Stimulated activated CD4-positive, alpha-beta T cell treated with anti-CD3 and anti-CD28 coated beads, TNF-alpha, amount 100 ng/mL, for 1 hour (primary cell): ENCODE results near the gene PDLIM1.

Source experiments
- DNase-seq, 3 donors: peaks; one replicate each; pipeline ENCODE4 v3.0.0-alpha.2; 2020; ENCODE audit warnings: low read depth in 3 of 3, low spot score in 1 of 3

Gene PDLIM1

GRCh38 chr10:95290461-95291364 lies at the start of gene PDLIM1:
PDLIM1 (minus strand) TSS chr10:95291003; CDS start chr10:95290915, 88 bp downstream.
- no peak for DNase-seq

DNA sequence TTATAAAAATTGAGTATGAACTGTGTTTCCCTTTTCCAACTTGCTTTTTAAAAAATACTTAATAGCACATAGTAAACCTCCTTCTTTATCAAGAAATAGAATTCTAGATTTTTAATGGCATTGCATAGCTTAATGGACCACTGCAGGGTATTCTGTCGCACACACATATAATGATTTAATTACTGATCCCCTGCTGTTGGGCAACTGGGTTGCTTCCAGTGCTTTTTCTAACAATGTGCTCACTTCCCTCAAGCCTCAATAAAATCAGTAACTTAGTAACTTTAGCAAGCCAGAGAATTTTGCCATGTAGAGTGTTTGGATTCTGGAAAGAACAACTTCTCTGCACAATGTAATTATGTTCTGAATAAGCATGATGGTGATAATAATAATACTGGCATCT lies 49.1 kb upstream of the PDLIM1 start:
- DNase-seq: no peak

- no peak for DNase-seq
Observed at GRCh38 chr10:95337423-95338160, 46.8 kb upstream of the PDLIM1 start.

GRCh38 chr10:95336702-95337101 lies 45.9 kb upstream of the PDLIM1 start:
- no peak for DNase-seq

DNA sequence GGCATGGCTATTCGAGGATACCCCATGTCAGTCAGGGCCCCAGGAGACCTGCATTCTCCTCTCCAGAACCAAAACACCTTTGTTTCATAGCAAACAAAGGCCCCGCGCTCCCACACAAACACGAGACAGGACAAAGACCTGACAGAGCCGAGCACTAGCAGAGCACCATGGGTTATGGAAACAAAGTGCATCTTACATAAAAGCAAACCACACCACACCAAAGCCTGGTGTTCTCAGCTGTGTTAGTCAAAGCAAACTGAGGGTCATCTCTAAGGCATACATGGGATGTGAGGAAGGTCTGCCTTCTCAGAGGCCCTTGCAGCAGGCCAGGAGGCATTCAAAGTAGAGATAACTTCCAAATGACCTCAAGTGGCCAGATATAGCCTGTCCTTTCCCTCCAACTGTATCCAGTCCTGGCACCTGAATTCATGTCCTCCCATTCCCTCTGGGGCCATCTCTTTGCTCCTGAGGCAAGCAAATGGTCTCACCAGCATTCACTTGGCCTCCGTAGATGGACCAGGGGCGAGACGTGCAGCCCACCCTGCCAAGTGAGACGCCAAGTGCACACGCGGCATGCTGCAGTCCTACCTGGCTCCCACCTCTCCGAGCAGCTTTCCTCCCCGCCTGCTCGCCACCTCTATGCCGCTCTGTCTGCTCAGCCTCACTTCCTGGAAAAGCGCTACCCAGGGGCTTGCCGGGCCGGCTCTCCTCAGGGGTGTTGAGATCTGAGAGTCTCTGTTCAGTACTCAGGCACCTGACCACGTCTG lies 45.3 kb upstream of the PDLIM1 start:
- DNase-seq: no peak

DNA sequence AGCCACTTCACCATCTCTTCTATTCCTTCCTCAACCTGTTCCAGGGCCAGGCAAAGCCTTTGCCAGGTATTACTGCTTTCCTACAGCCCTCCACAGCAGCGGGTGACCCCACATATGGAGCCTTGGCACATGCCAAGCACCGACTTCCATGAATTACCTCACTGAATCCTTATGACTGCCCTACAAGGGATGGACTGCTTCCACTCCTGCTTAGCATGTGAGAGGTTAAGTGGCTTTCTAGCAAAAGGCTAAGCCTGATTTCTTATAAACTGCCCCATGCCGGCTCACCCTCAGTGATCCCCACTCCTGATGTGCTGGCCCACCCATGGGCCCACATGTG lies 44.0 kb upstream of the PDLIM1 start:
- DNase-seq: no peak

DNA sequence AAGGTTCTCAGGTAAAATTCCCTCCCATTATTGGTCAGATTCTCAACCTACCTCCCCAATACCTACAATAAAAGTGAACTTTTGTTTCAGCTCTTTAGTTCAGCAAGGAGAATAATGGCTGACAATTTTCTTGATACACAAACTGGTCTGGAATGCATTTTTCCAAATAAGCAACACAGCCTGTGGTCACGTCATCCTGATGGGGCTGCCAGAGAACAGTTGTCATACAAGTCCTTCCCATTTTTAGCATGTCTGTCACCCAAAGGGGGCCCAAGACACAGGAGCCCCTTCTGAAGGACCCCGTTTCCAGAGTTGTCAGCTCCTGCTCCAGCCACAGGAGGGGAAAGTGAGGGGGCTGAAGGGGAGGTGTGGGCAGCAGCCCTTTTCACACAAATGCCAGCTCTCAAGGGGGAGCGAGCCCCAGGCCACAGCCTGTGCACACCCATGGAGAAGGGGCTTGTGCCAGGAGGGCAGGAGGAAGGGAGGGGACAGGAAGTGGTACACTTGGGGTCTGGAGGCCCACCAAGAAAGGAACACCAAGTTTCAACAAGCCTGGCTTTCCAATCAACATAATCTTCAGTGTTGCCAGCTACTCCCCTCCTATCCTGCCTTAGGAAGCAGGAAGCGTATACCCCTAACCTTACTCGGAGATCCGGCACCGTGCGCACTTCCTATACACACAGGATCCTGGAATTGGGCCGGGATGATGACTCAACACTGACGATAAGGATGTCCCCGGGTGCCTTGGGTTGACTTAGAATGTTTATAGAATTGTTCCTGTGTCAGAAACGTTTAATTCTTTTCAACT lies 43.4 kb upstream of the PDLIM1 start:
- no peak for DNase-seq

DNA sequence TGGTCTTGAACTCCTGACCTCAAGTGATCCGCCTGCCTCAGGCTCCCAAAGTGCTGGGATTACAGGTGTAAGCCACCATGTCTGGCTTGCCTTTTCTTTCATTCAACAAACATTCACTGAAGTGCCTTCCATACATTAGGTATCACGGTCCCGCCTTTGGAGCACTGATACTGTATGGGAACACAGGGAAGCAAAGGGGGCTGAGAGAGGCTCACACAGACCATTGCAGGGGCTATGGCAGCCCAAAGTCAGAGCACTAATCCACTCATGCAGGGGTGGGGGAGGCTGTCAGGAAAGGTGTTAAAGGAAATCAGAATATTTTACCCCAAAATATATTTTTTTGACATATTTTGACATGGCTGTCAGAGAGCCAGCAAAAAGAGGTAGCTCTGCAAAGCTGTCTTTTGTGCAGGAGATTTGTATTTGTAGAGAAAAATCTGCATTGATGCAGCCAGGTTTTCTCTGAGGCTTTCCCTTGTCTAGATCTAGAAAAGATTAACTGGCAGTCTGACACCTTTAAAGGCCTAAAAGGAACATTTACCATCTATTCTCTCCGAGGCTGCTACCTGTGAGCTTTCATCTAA lies 42.0 kb upstream of the PDLIM1 start:
- no peak for DNase-seq

- DNase-seq: no peak
Observed at GRCh38 chr10:95331596-95332130, 40.9 kb upstream of the PDLIM1 start.

GRCh38 chr10:95330966-95331453 lies 40.2 kb upstream of the PDLIM1 start:
- no peak for DNase-seq

DNA sequence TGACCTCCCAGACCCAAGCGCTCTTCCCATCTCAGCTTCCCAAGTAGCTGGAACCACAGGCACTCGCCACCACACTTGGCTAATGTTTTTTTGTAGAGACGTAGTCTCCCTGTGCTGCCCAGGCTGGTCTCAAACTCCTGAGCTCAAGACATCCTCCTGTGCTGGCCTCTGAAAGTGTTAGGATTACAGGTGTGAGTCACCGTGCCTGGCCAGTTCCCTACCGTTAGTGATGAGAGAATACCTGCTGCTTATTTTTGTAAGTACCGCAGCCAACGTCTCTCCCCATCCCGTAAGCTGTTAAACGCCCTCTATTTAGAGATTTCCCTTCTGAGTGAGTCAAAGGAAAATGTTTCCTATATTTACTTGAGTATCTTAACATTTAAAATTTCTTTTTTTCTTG lies 38.5 kb upstream of the PDLIM1 start:
- no peak for DNase-seq

DNA sequence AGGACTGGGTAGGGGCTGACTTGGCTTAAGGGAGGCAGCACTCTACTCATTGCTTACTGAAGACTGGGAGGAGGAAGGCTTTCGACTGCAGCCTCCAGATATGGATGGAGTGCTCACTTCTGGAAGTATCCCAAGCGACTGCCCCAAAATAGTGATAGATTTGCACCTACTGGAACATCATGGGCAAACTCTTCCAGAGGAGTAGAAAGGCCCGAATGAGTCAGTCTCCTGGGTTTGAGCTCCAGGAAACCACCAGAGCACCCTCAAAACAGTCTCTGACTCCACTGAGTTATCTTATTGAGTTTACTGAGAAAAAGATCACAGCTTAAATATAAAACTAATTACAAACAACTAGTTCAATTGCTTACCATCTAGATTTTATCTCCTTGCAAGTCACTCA lies 37.2 kb upstream of the PDLIM1 start:
- DNase-seq: no peak

- DNase-seq: no peak
Observed at GRCh38 chr10:95327367-95327766, 36.6 kb upstream of the PDLIM1 start.

- DNase-seq: no peak
Observed at GRCh38 chr10:95326396-95326795, 35.6 kb upstream of the PDLIM1 start.

- DNase-seq: no peak
Observed at GRCh38 chr10:95325863-95326262, 35.1 kb upstream of the PDLIM1 start.

GRCh38 chr10:95324436-95325268 lies 33.8 kb upstream of the PDLIM1 start:
- DNase-seq: no peak

GRCh38 chr10:95321554-95322301 lies 30.9 kb upstream of the PDLIM1 start:
- no peak for DNase-seq

DNA sequence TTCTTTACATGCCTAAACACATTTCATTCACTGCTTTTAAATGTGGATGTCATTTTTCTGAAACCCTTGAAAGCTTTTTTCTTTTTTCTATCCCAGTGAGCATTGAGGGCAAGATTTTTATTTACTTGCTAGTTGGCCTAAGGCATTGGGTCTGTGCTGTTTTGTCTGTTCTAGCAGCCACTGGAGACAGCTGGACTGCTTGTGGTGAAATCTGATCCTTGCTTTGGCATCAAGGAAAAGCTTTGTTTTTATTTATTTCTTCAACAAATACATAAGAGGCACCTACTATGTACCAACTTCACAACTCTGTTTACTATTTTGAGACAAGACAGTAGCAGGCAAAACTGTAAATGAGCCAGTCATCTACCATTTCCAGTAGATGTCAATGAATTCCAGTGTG lies 28.4 kb upstream of the PDLIM1 start:
- no peak for DNase-seq
